ENCODE measurements around the gene NF1.

GRCh38 chr17:31128241-31128640 is 33.5 kb downstream of the NF1 start:
- TF ChIP-seq CTCF (IDR thresholded peaks at IDR 0.05; ENCODE audit: low read length): no peak
- no peak for TF ChIP-seq EZH2 (IDR thresholded peaks at IDR 0.05; ENCODE audit: borderline replicate concordance, low read length)
